SK-N-SH (cell line): Measurements from ENCODE around the gene FUCA1. TPM values are rescaled to one million over a fixed set of nuclear protein-coding genes. Genes with fewer than 3 reads are reported as not detected.
A peak's percentile ranks its signal among the peaks of the same experiment; 100 is the strongest.
"Not testable (repeated sequence)": the region's sequence is repeated elsewhere in the genome, so short reads cannot be mapped to it uniquely, and the experiment has no call there.

Experiments used
- CTCF ChIA-PET: fragments of 300-600, 350-600 bp; formaldehyde crosslinking; extraction: SDS; loops from one replicate; lab custom pipeline; 2021; lab: Yijun Ruan, JAX
- POLR2A ChIA-PET: fragments of 350-600 bp; sonication (Branson Sonifier 250); formaldehyde crosslinking; extraction: SDS; loops from one replicate; lab custom pipeline; 2020; ENCODE audit warnings: antibody characterized with exemption, inconsistent platforms; lab: Yijun Ruan, JAX
- DNase-seq: peaks from one replicate; pipeline ENCODE4 v3.0.0; 2012
- H2AFZ ChIP-seq: fragments of 200-600 bp; sonication (generic); 2 replicates; pipeline ENCODE4 v1.8.1; 2016; ENCODE audit warnings: antibody characterized with exemption, mild to moderate bottlenecking, low read depth
- H3F3A ChIP-seq: fragments of 200-600 bp; sonication (generic); replicated peaks from 2 replicates; pipeline ENCODE3; 2016; ENCODE audit warnings: antibody characterized with exemption, mild to moderate bottlenecking; ENCODE audit not compliant: insufficient read depth
- H3K27ac ChIP-seq, 2 experiments: fragments of 200-500 bp in 1 of 2; fragments of 200-600 bp in 1 of 2; sonication (Bioruptor generic) in 1 of 2; sonication (generic), shearing (Covaris generic) in 1 of 2; 2 replicates each; pipeline versions ENCODE4 v1.5.1 to v1.6.1; 2014 to 2016; ENCODE audit warnings: low read depth in 2 of 2, inconsistent platforms in 1 of 2, low read length in 1 of 2, mild to moderate bottlenecking in 1 of 2, mixed read lengths in 1 of 2
- H3K27me3 ChIP-seq: fragments of 200-600 bp; sonication (generic), shearing (Covaris generic); 2 replicates; pipeline ENCODE4 v1.6.1; 2016; ENCODE audit warnings: mixed run types; ENCODE audit not compliant: insufficient read depth
- H3K36me3 ChIP-seq, 2 experiments: fragments of 200-500 bp in 1 of 2; fragments of 200-600 bp in 1 of 2; sonication (Bioruptor generic) in 1 of 2; sonication (generic) in 1 of 2; replicated peaks in 1 of 2; 2 replicates each; pipeline versions ENCODE3 to v1.5.1; 2014 to 2016; ENCODE audit warnings: low read length in 1 of 2, mild to moderate bottlenecking in 1 of 2; ENCODE audit not compliant: insufficient read depth in 2 of 2, control insufficient read depth in 1 of 2
- H3K4me1 ChIP-seq, 2 experiments: fragments of 200-500 bp in 1 of 2; fragments of 200-600 bp in 1 of 2; sonication (Bioruptor generic) in 1 of 2; sonication (generic), shearing (Covaris generic) in 1 of 2; 2 replicates each; pipeline versions ENCODE4 v1.5.1 to v1.6.1; 2014 to 2016; ENCODE audit warnings: low read depth in 1 of 2, low read length in 1 of 2, mixed run types in 1 of 2; ENCODE audit not compliant: insufficient read depth in 2 of 2, control insufficient read depth in 1 of 2
- H3K4me2 ChIP-seq: fragments of 200-600 bp; sonication (generic), shearing (Covaris generic); 2 replicates; pipeline ENCODE4 v1.6.1; 2017; ENCODE audit warnings: mixed run types
- H3K4me3 ChIP-seq, 2 experiments: fragments of 200-500 bp in 1 of 2; fragments of 200-600 bp in 1 of 2; sonication (Bioruptor generic) in 1 of 2; sonication (generic), shearing (Covaris generic) in 1 of 2; 2 replicates each; pipeline versions ENCODE4 v1.5.1 to v1.8.1; 2014 to 2016; ENCODE audit warnings: low read depth in 2 of 2, inconsistent platforms in 1 of 2, low read length in 1 of 2, mild to moderate bottlenecking in 1 of 2, mixed read lengths in 1 of 2, moderate library complexity in 1 of 2
- H3K79me2 ChIP-seq: fragments of 200-600 bp; sonication (generic); 2 replicates; pipeline ENCODE4 v1.8.1; 2017; ENCODE audit warnings: mild to moderate bottlenecking; ENCODE audit not compliant: insufficient read depth
- H3K9ac ChIP-seq: fragments of 200-600 bp; sonication (generic); 2 replicates; pipeline ENCODE4 v1.6.1; 2017; ENCODE audit warnings: mixed run types
- H3K9me2 ChIP-seq: fragments of 200-600 bp; sonication (generic); 2 replicates; pipeline ENCODE4 v1.6.1; 2017; ENCODE audit warnings: mixed run types
- H3K9me3 ChIP-seq: fragments of 200-600 bp; sonication (generic); 2 replicates; pipeline ENCODE4 v1.6.1; 2017; ENCODE audit warnings: mixed run types, mild to moderate bottlenecking, moderate library complexity
- H4K20me1 ChIP-seq: fragments of 200-600 bp; sonication (generic); 2 replicates; pipeline ENCODE4 v1.6.1; 2017; ENCODE audit warnings: mild to moderate bottlenecking, mixed run types; ENCODE audit not compliant: insufficient read depth
- FOSL2 ChIP-seq: IDR thresholded peaks from 2 replicates; pipeline ENCODE4 v1.4.0; 2012; ENCODE audit warnings: low read depth, mild to moderate bottlenecking, moderate library complexity, borderline replicate concordance
- FOXJ3 ChIP-seq: sonication (generic); formaldehyde crosslinking; IDR thresholded peaks from 2 replicates; pipeline ENCODE4 v1.5.1; 2020; ENCODE audit warnings: mild to moderate bottlenecking, missing genetic modification reagents
- GATA2 ChIP-seq: sonication (generic); formaldehyde crosslinking; IDR thresholded peaks from 2 replicates; pipeline ENCODE4 v1.5.0; 2020; ENCODE audit warnings: mild to moderate bottlenecking, missing genetic modification reagents
- JUND ChIP-seq: IDR thresholded peaks from 2 replicates; pipeline ENCODE4 v1.4.0; 2012
- MEF2A ChIP-seq: IDR thresholded peaks from 2 replicates; pipeline ENCODE4 v1.4.0; 2012; ENCODE audit warnings: low read depth, borderline replicate concordance
- MXI1 ChIP-seq: IDR thresholded peaks from 2 replicates; pipeline ENCODE4 v1.6.1; 2012; ENCODE audit warnings: mild to moderate bottlenecking, low read depth, low read length, improper control_type of control experiment
- POLR2AphosphoS5 ChIP-seq: IDR thresholded peaks from 2 replicates; pipeline ENCODE4 v1.6.1; 2012; ENCODE audit warnings: low read depth, low read length
- RAD21 ChIP-seq: IDR thresholded peaks from 2 replicates; pipeline ENCODE4 v1.6.1; 2012; ENCODE audit warnings: mild to moderate bottlenecking, low read length
- RCOR1 ChIP-seq: fragments of 150-350 bp; IDR thresholded peaks from 2 replicates; pipeline ENCODE4 v1.6.1; 2017; ENCODE audit warnings: antibody characterized with exemption, low read length
- SIN3A ChIP-seq: IDR thresholded peaks from 2 replicates; pipeline ENCODE4 v1.6.1; 2012; ENCODE audit warnings: low read depth, mild to moderate bottlenecking, low read length, moderate library complexity, borderline replicate concordance
- SMC3 ChIP-seq: IDR thresholded peaks from 2 replicates; pipeline ENCODE4 v1.6.1; 2012; ENCODE audit warnings: low read depth, low read length, improper control_type of control experiment
- TAF1 ChIP-seq: IDR thresholded peaks from 2 replicates; pipeline ENCODE4 v1.6.1; 2012; ENCODE audit warnings: low read depth, mild to moderate bottlenecking, low read length, moderate library complexity, borderline replicate concordance
- TCF12 ChIP-seq: IDR thresholded peaks from 2 replicates; pipeline ENCODE4 v1.4.0; 2012
- WGBS: methylation state at CpG from one replicate; pipeline ENCODE4 v1.1.6; 2017; ENCODE audit warnings: low lambda C conversion rate; 5-methylcytosine and 5-hydroxymethylcytosine counted together
- polyA plus RNA-seq, 3 experiments: library from polyadenylated mRNA; depleted of rRNA; stranded (reverse); fragments of >200 nt; gene quantifications; 2 replicates each; pipeline ENCODE4 v1.2.3, GENCODE V29; 2012
- TF ChIP-seq, protein P1 (sequence below): fragments of 150-350 bp; IDR thresholded peaks from 2 replicates; pipeline ENCODE4 v1.6.1; 2017; ENCODE audit warnings: antibody characterized with exemption, low read length, low read depth, borderline replicate concordance
- TF ChIP-seq, protein P2 (sequence below): IDR thresholded peaks from 2 replicates; pipeline ENCODE4; 2012
- TF ChIP-seq, protein P3 (sequence below): IDR thresholded peaks from 2 replicates; pipeline ENCODE4 v1.4.0; 2012; ENCODE audit warnings: low read depth

FUCA1 gene
- polyA plus RNA-seq, 1 of the 3 experiments (the other 2 are of a cell fraction) = 31.9 TPM

DNA sequence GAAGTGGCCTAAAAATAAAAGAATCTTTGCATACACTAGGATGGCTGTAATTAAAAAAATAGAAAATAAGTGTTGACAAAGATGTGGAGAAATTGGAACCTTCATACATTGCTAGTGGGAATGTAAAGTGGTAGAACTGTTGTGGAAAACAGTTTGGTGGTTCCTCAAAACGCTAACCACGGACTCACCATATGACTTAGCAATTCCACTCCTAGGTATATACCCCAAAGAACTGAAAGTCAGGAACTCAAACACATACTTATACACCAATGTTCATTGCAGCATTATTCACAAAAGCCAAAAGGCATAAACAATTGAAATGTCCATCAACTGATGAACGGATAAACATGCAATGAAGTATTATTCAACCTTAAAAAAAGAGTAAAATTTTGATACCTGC lies 32.1 kb downstream of the FUCA1 start:
- Histone ChIP-seq H3K4me2 (no peak overlapping the region), H3K9me3 (no peaks in the 10 kb centered on the region), H4K20me1 (no peaks in the 10 kb centered on the region), H3K27me3 (no peaks in the 10 kb centered on the region), H3K27ac (no peak overlapping the region), H3K36me3 (no peaks in the 10 kb centered on the region), H3K9me2 (no peaks in the 10 kb centered on the region), H2AFZ (no peak overlapping the region), H3K4me1 (peaks cover 0 to 6% of the 10 kb centered on the region in 2 experiments; a peak in 1 of 4 replicates), H3K9ac (no peak overlapping the region), H3K4me3 (no peak overlapping the region)
- ChIA-PET POLR2A (no interaction called here), CTCF (no interaction called here)
- no peak for TF ChIP-seq GATA2
- TF ChIP-seq FOXJ3 (CRISPR knock-in tag) = no peak
- TF ChIP-seq RAD21 = no peak
- TF ChIP-seq, protein P1, sequence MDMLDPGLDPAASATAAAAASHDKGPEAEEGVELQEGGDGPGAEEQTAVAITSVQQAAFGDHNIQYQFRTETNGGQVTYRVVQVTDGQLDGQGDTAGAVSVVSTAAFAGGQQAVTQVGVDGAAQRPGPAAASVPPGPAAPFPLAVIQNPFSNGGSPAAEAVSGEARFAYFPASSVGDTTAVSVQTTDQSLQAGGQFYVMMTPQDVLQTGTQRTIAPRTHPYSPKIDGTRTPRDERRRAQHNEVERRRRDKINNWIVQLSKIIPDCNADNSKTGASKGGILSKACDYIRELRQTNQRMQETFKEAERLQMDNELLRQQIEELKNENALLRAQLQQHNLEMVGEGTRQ = no peak
- no peak for TF ChIP-seq MEF2A
- TF ChIP-seq RCOR1 = no peak
- TF ChIP-seq SMC3 = no peak
- TF ChIP-seq TCF12 = no peak
- no peak for TF ChIP-seq TAF1
- TF ChIP-seq, all 33 proteins: peak for 0
- Histone ChIP-seq H3F3A (no peaks in the 10 kb centered on the region), H3K79me2 (no peaks in the 10 kb centered on the region)
- no peak for DNase-seq
- 53% methylated on average over 3 of the region's 3 CpGs for WGBS

DNA sequence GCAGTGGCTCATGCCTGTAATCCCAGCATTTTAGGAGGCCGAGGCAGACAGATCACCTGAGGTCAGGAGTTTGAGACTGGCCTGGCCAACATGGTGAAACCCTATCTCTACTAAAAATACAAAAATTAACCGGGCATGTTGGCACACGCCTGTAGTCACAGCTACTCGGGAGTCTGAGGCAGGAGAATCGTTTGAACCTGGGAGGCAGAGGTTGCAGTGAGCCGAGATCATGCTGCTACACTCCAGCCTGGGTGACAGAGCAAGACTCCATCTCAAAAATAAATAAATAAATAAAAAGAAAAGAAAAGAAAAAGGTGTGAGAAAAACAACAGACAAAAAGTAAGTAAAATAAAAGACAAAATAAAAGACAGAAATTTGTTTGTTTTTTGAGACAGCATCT lies 33.9 kb downstream of the FUCA1 start:
- CTCF ChIA-PET = interaction anchor here (0.7 to 1.4 kb wide), 4 partner anchors 14 to 32 kb away, joined by 3 to 7 read pairs (median 3); no protein-coding TSS in a partner anchor
- H3K9ac ChIP-seq, H3K4me2 ChIP-seq, H3F3A ChIP-seq, H3K9me2 ChIP-seq, POLR2A ChIA-PET, H3K79me2 ChIP-seq, H3K4me1 ChIP-seq, H3K9me3 ChIP-seq, H4K20me1 ChIP-seq, H3K27me3 ChIP-seq, H2AFZ ChIP-seq, DNase-seq, H3K4me3 ChIP-seq, H3K27ac ChIP-seq, H3K36me3 ChIP-seq: not testable (repeated sequence)
- WGBS = 49% methylated on average over 6 of the region's 6 CpGs

DNA sequence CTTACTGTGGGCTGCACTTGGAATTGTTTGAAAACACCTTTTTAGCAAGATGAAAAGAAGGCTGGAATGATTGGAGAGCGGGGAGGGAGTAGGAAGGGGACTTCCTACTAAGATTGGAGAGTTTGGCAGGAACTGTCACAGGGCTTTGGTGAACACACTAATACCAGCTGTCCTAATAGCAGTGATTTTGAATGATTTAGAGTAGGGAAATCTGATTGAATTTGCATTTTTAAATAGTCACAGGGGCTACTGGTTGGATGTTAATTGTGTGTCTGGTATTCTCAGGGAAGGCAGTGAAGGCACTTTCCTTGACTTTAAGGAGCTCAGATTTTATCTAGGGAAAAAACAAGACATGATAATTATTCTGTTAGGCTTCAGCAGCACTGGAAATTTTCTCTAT lies 40.4 kb downstream of the FUCA1 start:
- Histone ChIP-seq H3K4me3 (no peak overlapping the region), H3K27me3 (no peaks in the 10 kb centered on the region), H3K9ac (no peak overlapping the region), H3K4me2 (no peak overlapping the region), H3F3A (no peaks in the 10 kb centered on the region), H3K36me3 (no peaks in the 10 kb centered on the region), H4K20me1 (no peaks in the 10 kb centered on the region), H3K4me1 (peaks cover 2 to 8% of the 10 kb centered on the region in 2 experiments; a peak in 2 of 4 replicates), H3K79me2 (peaks cover 17% of the 10 kb centered on the region; the same call in 1 of the 2 replicates), H3K9me2 (no peaks in the 10 kb centered on the region), H3K27ac (no peak overlapping the region), H3K9me3 (no peaks in the 10 kb centered on the region), H2AFZ (peak overlapping the region; percentile 56)
- DNase-seq = no peak
- CTCF ChIA-PET = no interaction called here
- 89% methylated on average over 1 of the region's 1 CpG for WGBS
- POLR2A ChIA-PET = no interaction called here
- TF ChIP-seq POLR2AphosphoS5 (no peak), RCOR1 (no peak), JUND (no peak), SIN3A (no peak), FOSL2 (no peak), MXI1 (no peak), TAF1 (no peak)
- TF ChIP-seq, protein P2, sequence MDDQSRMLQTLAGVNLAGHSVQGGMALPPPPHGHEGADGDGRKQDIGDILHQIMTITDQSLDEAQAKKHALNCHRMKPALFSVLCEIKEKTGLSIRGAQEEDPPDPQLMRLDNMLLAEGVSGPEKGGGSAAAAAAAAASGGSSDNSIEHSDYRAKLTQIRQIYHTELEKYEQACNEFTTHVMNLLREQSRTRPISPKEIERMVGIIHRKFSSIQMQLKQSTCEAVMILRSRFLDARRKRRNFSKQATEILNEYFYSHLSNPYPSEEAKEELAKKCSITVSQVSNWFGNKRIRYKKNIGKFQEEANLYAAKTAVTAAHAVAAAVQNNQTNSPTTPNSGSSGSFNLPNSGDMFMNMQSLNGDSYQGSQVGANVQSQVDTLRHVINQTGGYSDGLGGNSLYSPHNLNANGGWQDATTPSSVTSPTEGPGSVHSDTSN = no peak
- TF ChIP-seq, protein P3, sequence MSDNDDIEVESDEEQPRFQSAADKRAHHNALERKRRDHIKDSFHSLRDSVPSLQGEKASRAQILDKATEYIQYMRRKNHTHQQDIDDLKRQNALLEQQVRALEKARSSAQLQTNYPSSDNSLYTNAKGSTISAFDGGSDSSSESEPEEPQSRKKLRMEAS = no peak

DNA sequence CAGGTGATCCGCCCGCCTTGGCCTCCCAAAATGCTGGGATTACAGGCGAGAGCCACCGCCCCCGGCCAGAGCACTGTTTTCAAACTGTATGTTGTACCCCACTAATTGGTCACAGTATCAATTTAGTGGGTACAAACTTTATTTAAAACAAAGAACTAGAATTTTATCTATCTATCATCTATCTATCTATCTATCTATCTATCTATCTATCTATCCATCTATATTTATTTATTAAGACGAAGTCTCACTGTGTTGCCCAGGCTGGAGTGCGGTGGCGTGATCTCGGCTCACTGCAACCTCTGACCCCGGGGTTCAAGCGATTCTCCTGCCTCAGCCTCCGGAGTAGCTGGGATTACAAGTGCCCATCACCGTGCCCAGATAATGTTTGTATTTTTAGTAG lies 41.5 kb downstream of the FUCA1 start:
- H3K27me3 ChIP-seq, H3K9ac ChIP-seq, DNase-seq, H3K36me3 ChIP-seq, H3F3A ChIP-seq, H3K9me2 ChIP-seq, H3K4me1 ChIP-seq, H3K4me2 ChIP-seq, POLR2A ChIA-PET, H2AFZ ChIP-seq, H3K4me3 ChIP-seq, H4K20me1 ChIP-seq, H3K9me3 ChIP-seq, H3K27ac ChIP-seq: not testable (repeated sequence)
- peaks cover 17% of the 10 kb centered on the region; the same call in 1 of the 2 replicates for H3K79me2 ChIP-seq
- CTCF ChIA-PET = interaction anchor here (3.1 kb wide), 1 partner anchor 16 kb away, joined by 17 read pairs; no protein-coding TSS in a partner anchor
- WGBS = 96% methylated on average over 13 of the region's 13 CpGs
